GM12891 (cell line): ENCODE measurements around the gene ERBB2.

Experiments used
- DNase-seq: peaks from one replicate; pipeline ENCODE4 v3.0.0; 2011; ENCODE audit warnings: low spot score; ENCODE audit not compliant: insufficient read length
- FAIRE-seq: peaks from 2 replicates; lab custom pipeline; 2011; peaks lifted over from hg19 to GRCh38; lab: Jason Lieb, UNC
- PAX5 ChIP-seq: IDR thresholded peaks from 2 replicates; pipeline ENCODE4 v1.6.1; 2011; ENCODE audit warnings: low read length, moderate library complexity, mild to moderate bottlenecking; ENCODE audit not compliant: insufficient read depth, severe bottlenecking
- POLR2A ChIP-seq: IDR thresholded peaks from 2 replicates; pipeline ENCODE4 v1.6.1; 2011; ENCODE audit warnings: low read depth, low read length, control low read depth
- POLR2AphosphoS5 ChIP-seq: IDR thresholded peaks from 2 replicates; pipeline ENCODE4 v1.6.1; 2011; ENCODE audit warnings: low read depth, low read length, control low read depth
- POU2F2 ChIP-seq: IDR thresholded peaks from 2 replicates; pipeline ENCODE4 v1.6.1; 2011; ENCODE audit warnings: low read depth, mild to moderate bottlenecking, control low read depth, low read length, moderate library complexity
- SPI1 ChIP-seq: IDR thresholded peaks from 2 replicates; pipeline ENCODE4 v1.6.1; 2011; ENCODE audit warnings: low read depth, low read length, control low read depth
- TAF1 ChIP-seq: IDR thresholded peaks from 2 replicates; pipeline ENCODE4 v1.6.1; 2011; ENCODE audit warnings: low read depth, low read length, control low read depth

Gene ERBB2

GRCh38 chr17:39660397-39661385 lies 39.2 kb upstream of the ERBB2 start:
- FAIRE-seq (no peak), DNase-seq (no peak)
- TF ChIP-seq SPI1 = no peak
- no peak for TF ChIP-seq POU2F2
- no peak for TF ChIP-seq PAX5
- no peak for TF ChIP-seq POLR2AphosphoS5
- no peak for TF ChIP-seq TAF1
- TF ChIP-seq POLR2A = no peak

DNA sequence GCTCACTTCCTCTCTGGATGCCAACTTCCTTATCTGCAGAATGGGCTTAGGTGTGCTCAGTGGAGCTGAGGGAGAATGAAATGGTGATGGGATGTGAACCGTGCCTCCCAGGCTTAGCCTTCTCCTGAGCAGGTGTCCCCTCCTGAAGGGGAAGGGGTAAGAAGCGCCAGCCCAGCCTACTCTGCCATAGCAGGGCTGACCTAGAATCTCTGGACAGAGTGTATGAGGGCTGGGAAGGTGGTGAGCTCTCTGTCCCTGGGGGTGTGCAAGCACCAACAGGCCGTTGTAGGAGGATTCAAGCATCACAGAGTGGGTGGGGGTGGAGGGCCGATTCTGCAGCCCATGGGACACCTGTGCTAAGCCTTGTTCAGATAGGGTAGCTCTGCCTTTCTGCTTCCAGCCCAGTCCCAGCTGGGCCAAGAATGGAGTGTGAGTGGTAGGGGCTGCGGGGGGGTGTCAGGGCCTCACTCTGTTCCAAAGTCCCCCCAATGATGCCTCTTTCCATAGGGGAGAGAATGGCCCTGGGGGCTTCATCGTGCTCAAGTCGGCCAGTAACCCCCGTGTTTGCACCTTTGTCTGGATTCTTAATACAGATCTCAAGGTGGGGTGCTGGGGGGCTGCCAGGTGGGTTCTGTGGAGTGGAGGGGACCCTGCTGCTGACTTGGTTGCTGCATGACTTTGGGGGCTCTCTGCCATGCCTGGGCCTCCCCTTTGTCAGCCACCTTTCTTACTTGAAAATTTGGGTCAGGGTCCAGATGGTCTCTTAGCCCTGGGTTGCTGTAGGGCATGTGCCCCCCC lies 37.9 kb upstream of the ERBB2 start:
- FAIRE-seq = no peak
- DNase-seq = no peak
- TF ChIP-seq SPI1 (peak; percentile 7; the same call in 1 of the 2 replicates), POLR2A (no peak), PAX5 (no peak)

DNA sequence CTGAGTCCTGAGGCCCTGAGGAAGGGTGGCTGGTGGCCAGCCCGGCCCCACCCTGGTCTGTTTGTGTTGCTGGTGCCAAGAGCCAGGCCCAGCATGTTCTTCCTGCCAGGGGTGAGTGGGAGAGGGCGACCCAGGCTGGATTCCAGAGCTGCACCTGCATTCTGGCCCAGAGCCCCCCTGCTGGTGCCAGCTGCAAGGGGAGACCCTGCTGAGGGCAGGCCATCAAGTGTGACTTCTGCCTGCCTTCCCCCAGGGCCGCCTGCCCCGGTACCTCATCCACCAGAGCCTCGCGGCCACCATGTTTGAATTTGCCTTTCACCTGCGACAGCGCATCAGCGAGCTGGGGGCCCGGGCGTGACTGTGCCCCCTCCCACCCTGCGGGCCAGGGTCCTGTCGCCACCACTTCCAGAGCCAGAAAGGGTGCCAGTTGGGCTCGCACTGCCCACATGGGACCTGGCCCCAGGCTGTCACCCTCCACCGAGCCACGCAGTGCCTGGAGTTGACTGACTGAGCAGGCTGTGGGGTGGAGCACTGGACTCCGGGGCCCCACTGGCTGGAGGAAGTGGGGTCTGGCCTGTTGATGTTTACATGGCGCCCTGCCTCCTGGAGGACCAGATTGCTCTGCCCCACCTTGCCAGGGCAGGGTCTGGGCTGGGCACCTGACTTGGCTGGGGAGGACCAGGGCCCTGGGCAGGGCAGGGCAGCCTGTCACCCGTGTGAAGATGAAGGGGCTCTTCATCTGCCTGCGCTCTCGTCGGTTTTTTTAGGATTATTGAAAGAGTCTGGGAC lies 37.1 kb upstream of the ERBB2 start:
- no peak for FAIRE-seq
- no peak for TF ChIP-seq TAF1
- TF ChIP-seq POLR2A = no peak
- no peak for TF ChIP-seq PAX5
- TF ChIP-seq POU2F2 = no peak
- no peak for TF ChIP-seq SPI1
- no peak for TF ChIP-seq POLR2AphosphoS5
- DNase-seq = no peak

DNA sequence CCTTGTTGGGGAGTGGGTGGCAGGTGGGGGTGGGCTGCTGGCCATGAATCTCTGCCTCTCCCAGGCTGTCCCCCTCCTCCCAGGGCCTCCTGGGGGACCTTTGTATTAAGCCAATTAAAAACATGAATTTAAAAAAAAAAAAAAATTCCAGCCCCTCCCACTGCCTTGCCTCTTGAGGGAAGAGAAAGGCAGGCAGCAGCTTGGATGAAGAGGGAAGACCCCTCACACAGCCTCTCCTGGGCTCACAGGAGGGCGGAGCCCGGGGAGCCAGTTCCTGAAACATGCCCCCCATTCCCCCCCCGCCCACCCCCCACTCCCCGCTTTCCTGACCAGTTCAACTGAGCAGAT lies 36.5 kb upstream of the ERBB2 start:
- DNase-seq (no peak), FAIRE-seq (no peak)
- TF ChIP-seq SPI1 = no peak

DNA sequence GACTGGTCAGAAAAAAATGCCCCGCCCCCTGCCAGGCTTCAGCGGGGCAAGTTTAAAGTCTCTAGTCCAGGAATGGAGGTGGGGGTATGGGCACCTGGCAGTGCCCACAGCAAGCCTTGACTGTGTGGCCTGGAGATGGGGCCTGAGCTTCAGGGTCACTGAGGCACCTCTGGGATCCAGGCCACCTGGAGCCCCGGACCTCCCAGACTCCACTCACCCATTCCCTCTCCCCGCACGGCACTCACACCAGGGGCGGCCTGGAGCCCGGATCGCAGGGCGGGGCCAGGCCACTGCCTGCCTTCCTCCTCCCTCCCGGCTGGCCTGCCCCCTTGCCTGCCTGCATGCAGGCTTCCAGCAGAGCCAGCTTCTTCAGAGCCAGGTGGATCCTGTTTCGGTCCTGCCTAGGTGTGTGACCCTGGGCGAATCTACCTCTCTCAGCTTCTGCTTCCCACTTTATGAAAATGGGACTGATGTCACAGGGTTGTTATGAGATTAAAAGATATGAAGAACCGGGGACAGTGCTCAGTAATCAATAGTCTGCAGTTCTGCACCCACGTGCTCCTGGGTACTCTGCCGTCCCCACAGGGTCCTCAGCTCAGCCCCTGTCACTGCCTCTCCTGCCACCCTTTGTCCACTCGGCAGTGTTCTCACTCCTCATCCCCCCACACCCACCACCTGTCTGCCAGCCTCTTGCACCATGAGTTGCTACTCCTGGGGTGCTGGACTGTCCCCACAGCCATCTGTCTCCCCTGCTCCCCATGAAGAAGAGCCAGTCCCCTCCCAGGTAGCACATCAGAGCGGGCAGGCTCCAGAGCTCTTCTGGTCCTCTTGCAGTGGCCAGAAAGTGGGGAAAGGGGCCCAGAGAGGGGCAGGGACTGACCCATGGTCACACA lies 35.9 kb upstream of the ERBB2 start:
- DNase-seq (no peak), FAIRE-seq (no peak)
- no peak for TF ChIP-seq POU2F2
- no peak for TF ChIP-seq TAF1
- TF ChIP-seq POLR2AphosphoS5 = no peak
- TF ChIP-seq POLR2A = no peak
- no peak for TF ChIP-seq PAX5
- no peak for TF ChIP-seq SPI1

GRCh38 chr17:39664581-39665561 lies 35.0 kb upstream of the ERBB2 start, which contains the start of gene TCAP:
TCAP (plus strand) TSS chr17:39665349; CDS start chr17:39665360, 11 bp downstream.
- TF ChIP-seq PAX5 = no peak
- no peak for TF ChIP-seq SPI1
- no peak for TF ChIP-seq POU2F2
- TF ChIP-seq POLR2A = 0 out of 2 replicates have a peak, but pooled peaks have one; percentile 25
- no peak for TF ChIP-seq TAF1
- DNase-seq = no peak
- no peak for FAIRE-seq

GRCh38 chr17:39665642-39666224 lies 34.1 kb upstream of the ERBB2 start:
- DNase-seq = no peak
- TF ChIP-seq TAF1 (no peak), POLR2A (no peak)
- no peak for FAIRE-seq
